Astrocyte (in vitro differentiated cells and primary cell): ENCODE measurements around the gene NABP2.

Experiments used
- CTCF ChIP-seq: IDR thresholded peaks from 2 replicates; pipeline ENCODE4 v1.5.1; 2011; ENCODE audit warnings: low read depth, mild to moderate bottlenecking, inconsistent platforms, low read length, moderate library complexity; ENCODE audit not compliant: insufficient read depth
- EZH2 ChIP-seq: IDR thresholded peaks from 2 replicates; pipeline ENCODE4 v1.6.1; 2012; ENCODE audit warnings: mild to moderate bottlenecking, low read length, inconsistent platforms; ENCODE audit not compliant: insufficient read depth

GRCh38 chr12:56208006-56208405, 16.1 kb upstream of the NABP2 start:
- TF ChIP-seq CTCF (no peak), EZH2 (no peak)
